H1 (cell line): Measurements from ENCODE around the gene KRT83. TPM values are rescaled to one million over a fixed set of nuclear protein-coding genes. Genes with fewer than 3 reads are reported as not detected.

ENCODE experiments used
- CTCF ChIA-PET: fragments of 300-600 bp; sonication (Branson Sonifier 250); formaldehyde crosslinking; loops from one replicate; lab custom pipeline; 2021; ENCODE audit not compliant: partially characterized antibody; lab: Charles Lee
- POLR2A ChIA-PET: fragments of 300-600 bp; sonication (Branson Sonifier 250); formaldehyde crosslinking; loops from one replicate; lab custom pipeline; 2021; ENCODE audit warnings: inconsistent platforms; ENCODE audit not compliant: partially characterized antibody; lab: Charles Lee
- DNase-seq, 2 experiments: peaks; one replicate each; pipeline versions ENCODE4 v3.0.0 to v3.0.0-alpha.2; 2010 to 2022; ENCODE audit warnings: low spot score in 2 of 2, low read depth in 1 of 2, mixed read lengths in 1 of 2
- FAIRE-seq: peaks from 2 replicates; lab custom pipeline; 2011; peaks lifted over from hg19 to GRCh38; lab: Jason Lieb, UNC
- H2AFZ ChIP-seq: 2 replicates; pipeline ENCODE4 v1.8.1; 2012; ENCODE audit warnings: low read length, inconsistent platforms
- H2AK5ac ChIP-seq: 2 replicates; pipeline ENCODE4 v1.6.1; 2013; ENCODE audit warnings: low read depth, low read length
- H2BK120ac ChIP-seq: replicated peaks from 2 replicates; pipeline ENCODE3; 2013; ENCODE audit warnings: low read depth, low read length, inconsistent platforms
- H2BK12ac ChIP-seq: 2 replicates; pipeline ENCODE4 v1.6.1; 2013; ENCODE audit warnings: low read depth, low read length
- H2BK15ac ChIP-seq: 2 replicates; pipeline ENCODE4 v1.6.1; 2013; ENCODE audit warnings: low read length
- H2BK20ac ChIP-seq: 2 replicates; pipeline ENCODE4 v1.6.1; 2013; ENCODE audit warnings: low read length
- H2BK5ac ChIP-seq: 2 replicates; pipeline ENCODE4 v1.6.1; 2013; ENCODE audit warnings: low read depth, low read length
- H3K14ac ChIP-seq: 2 replicates; pipeline ENCODE4 v1.6.1; 2013; ENCODE audit warnings: inconsistent platforms; ENCODE audit not compliant: insufficient read length
- H3K18ac ChIP-seq: 2 replicates; pipeline ENCODE4 v1.6.1; 2013; ENCODE audit warnings: low read length; ENCODE audit errors: extremely low read depth
- H3K23ac ChIP-seq: 2 replicates; pipeline ENCODE4 v1.6.1; 2013; ENCODE audit warnings: inconsistent platforms; ENCODE audit not compliant: insufficient read length
- H3K23me2 ChIP-seq: 2 replicates; pipeline ENCODE4 v1.6.1; 2013; ENCODE audit warnings: low read depth, low read length
- H3K27ac ChIP-seq: 2 replicates; pipeline ENCODE4 v1.6.1; 2011; ENCODE audit warnings: low read depth, low read length, inconsistent platforms
- H3K27me3 ChIP-seq, 4 experiments: replicated peaks in 1 of 4; 1 replicate in 1 of 4; 2 replicates in 3 of 4; pipeline versions ENCODE4 v1.6.1 to v1.8.1; 2011 to 2013; ENCODE audit warnings: low read length in 3 of 4, mild to moderate bottlenecking in 3 of 4, inconsistent platforms in 2 of 4, mixed read lengths in 2 of 4, moderate library complexity in 1 of 4; ENCODE audit not compliant: control insufficient read depth in 3 of 4, insufficient read depth in 3 of 4; ENCODE audit errors: extremely low read depth in 1 of 4
- H3K36me3 ChIP-seq, 4 experiments: 2 replicates each; pipeline versions ENCODE4 v1.6.1 to v1.8.1; 2011 to 2013; ENCODE audit warnings: mild to moderate bottlenecking in 4 of 4, low read length in 3 of 4, moderate library complexity in 2 of 4, control low read depth in 1 of 4, inconsistent platforms in 1 of 4; ENCODE audit not compliant: insufficient read depth in 4 of 4, control insufficient read depth in 2 of 4
- H3K4ac ChIP-seq: replicated peaks from 2 replicates; pipeline ENCODE3; 2013; ENCODE audit warnings: low read length, low read depth, mixed read lengths, inconsistent platforms; ENCODE audit not compliant: insufficient read length
- H3K4me1 ChIP-seq, 4 experiments: replicated peaks in 1 of 4; 1 replicate in 1 of 4; 2 replicates in 3 of 4; pipeline versions ENCODE4 v1.6.1 to v1.8.1; 2011 to 2013; ENCODE audit warnings: low read length in 3 of 4, inconsistent platforms in 2 of 4, mixed read lengths in 1 of 4; ENCODE audit not compliant: insufficient read depth in 4 of 4, control insufficient read depth in 3 of 4
- H3K4me2 ChIP-seq, 2 experiments: 2 replicates each; pipeline versions ENCODE4 v1.6.1 to v1.8.1; 2011 to 2013; ENCODE audit warnings: low read depth in 2 of 2, low read length in 2 of 2, control low read depth in 1 of 2, inconsistent platforms in 1 of 2, mild to moderate bottlenecking in 1 of 2; ENCODE audit not compliant: insufficient read depth in 1 of 2
- H3K4me3 ChIP-seq, 4 experiments: fragments of 200-600, 300-600 bp in 1 of 4; sonication (generic), shearing (Covaris generic), sonication (Bioruptor Twin) in 1 of 4; 2 replicates each; pipeline versions ENCODE4 v1.5.1 to v1.8.1; 2011 to 2016; ENCODE audit warnings: low read length in 4 of 4, low read depth in 3 of 4, control low read depth in 2 of 4, inconsistent platforms in 2 of 4, mild to moderate bottlenecking in 2 of 4, mixed read lengths in 1 of 4, moderate library complexity in 1 of 4; ENCODE audit not compliant: insufficient read depth in 2 of 4; ENCODE audit errors: extremely low read depth in 1 of 4
- H3K56ac ChIP-seq: replicated peaks from 2 replicates; pipeline ENCODE3; 2013; ENCODE audit warnings: low read depth, mild to moderate bottlenecking, mixed read lengths, low read length, inconsistent platforms; ENCODE audit not compliant: insufficient read length
- H3K79me1 ChIP-seq: 2 replicates; pipeline ENCODE4 v1.6.1; 2013; ENCODE audit warnings: low read depth, low read length, control low read depth
- H3K79me2 ChIP-seq, 2 experiments: 2 replicates each; pipeline versions ENCODE4 v1.6.1 to v1.8.1; 2012 to 2013; ENCODE audit warnings: low read length in 2 of 2, mild to moderate bottlenecking in 2 of 2, inconsistent platforms in 1 of 2; ENCODE audit not compliant: insufficient read depth in 2 of 2, control insufficient read depth in 1 of 2
- H3K9ac ChIP-seq, 4 experiments: replicated peaks in 1 of 4; 1 replicate in 1 of 4; 2 replicates in 3 of 4; pipeline versions ENCODE4 v1.6.1 to v1.8.1; 2011 to 2013; ENCODE audit warnings: low read depth in 3 of 4, low read length in 3 of 4, control low read depth in 2 of 4, mild to moderate bottlenecking in 2 of 4, moderate library complexity in 2 of 4, inconsistent platforms in 1 of 4; ENCODE audit errors: extremely low read depth in 1 of 4
- H3K9me3 ChIP-seq, 2 experiments: 2 replicates each; pipeline versions ENCODE4 v1.6.1 to v1.8.1; 2012 to 2013; ENCODE audit warnings: mild to moderate bottlenecking in 2 of 2, moderate library complexity in 2 of 2, control low read depth in 1 of 2, inconsistent platforms in 1 of 2, low read depth in 1 of 2, low read length in 1 of 2, mixed read lengths in 1 of 2; ENCODE audit not compliant: insufficient read depth in 2 of 2
- H4K20me1 ChIP-seq, 2 experiments: replicated peaks in 1 of 2; 2 replicates each; pipeline versions ENCODE3 to v1.8.1; 2011 to 2013; ENCODE audit warnings: inconsistent platforms in 2 of 2, low read length in 2 of 2, mild to moderate bottlenecking in 1 of 2; ENCODE audit not compliant: insufficient read depth in 2 of 2, control insufficient read depth in 1 of 2
- H4K5ac ChIP-seq: 2 replicates; pipeline ENCODE4 v1.6.1; 2013; ENCODE audit warnings: low read length, low read depth, mixed read lengths, inconsistent platforms; ENCODE audit not compliant: insufficient read length
- H4K8ac ChIP-seq: 2 replicates; pipeline ENCODE4 v1.8.0; 2013; ENCODE audit warnings: mild to moderate bottlenecking, moderate library complexity, low read length, inconsistent platforms; ENCODE audit not compliant: insufficient read depth; ENCODE audit errors: extremely low read depth
- H4K91ac ChIP-seq: replicated peaks from 2 replicates; pipeline ENCODE3; 2013; ENCODE audit warnings: low read length, mixed read lengths, inconsistent platforms; ENCODE audit not compliant: insufficient read length
- BCL11A ChIP-seq, 2 experiments: IDR thresholded peaks; one replicate each; pipeline ENCODE4 v1.6.1; 2011; ENCODE audit warnings: low read depth in 2 of 2, low read length in 2 of 2, mild to moderate bottlenecking in 2 of 2
- CEBPB ChIP-seq: IDR thresholded peaks from 2 replicates; pipeline ENCODE4 v1.6.1; 2012; ENCODE audit warnings: low read depth, low read length
- CHD2 ChIP-seq: IDR thresholded peaks from 2 replicates; pipeline ENCODE4 v1.6.1; 2012; ENCODE audit warnings: low read length, improper control_type of control experiment
- CREB1 ChIP-seq: IDR thresholded peaks from 2 replicates; pipeline ENCODE4 v1.6.1; 2012; ENCODE audit warnings: inconsistent platforms
- JUN ChIP-seq: IDR thresholded peaks from 2 replicates; pipeline ENCODE4 v1.6.1; 2011; ENCODE audit warnings: low read depth, mild to moderate bottlenecking, improper control_type of control experiment, low read length
- PHF8 ChIP-seq: fragments of 200-600 bp; sonication (generic); conservative IDR thresholded peaks from 2 replicates; pipeline ENCODE4 v1.7.1; 2012; ENCODE audit warnings: low read depth, mild to moderate bottlenecking, inconsistent platforms, low read length, moderate library complexity
- POLR2A ChIP-seq, 2 experiments: IDR thresholded peaks; 1 replicate in 1 of 2; 2 replicates in 1 of 2; pipeline ENCODE4 v1.6.1; 2011; ENCODE audit warnings: low read depth in 2 of 2, low read length in 2 of 2, mild to moderate bottlenecking in 2 of 2; ENCODE audit errors: control extremely low read depth in 1 of 2
- POLR2AphosphoS5 ChIP-seq: IDR thresholded peaks from 2 replicates; pipeline ENCODE4 v1.6.1; 2011; ENCODE audit warnings: low read depth, low read length
- SAP30 ChIP-seq: fragments of 300-600 bp; sonication (generic); IDR thresholded peaks from 2 replicates; pipeline ENCODE4 v1.7.1; 2012; ENCODE audit warnings: low read length, moderate library complexity, mild to moderate bottlenecking, inconsistent platforms; ENCODE audit not compliant: insufficient read depth, insufficient replicate concordance
- SIX5 ChIP-seq: IDR thresholded peaks from 2 replicates; pipeline ENCODE4 v1.6.1; 2011; ENCODE audit warnings: mild to moderate bottlenecking, low read depth, low read length
- SP2 ChIP-seq: IDR thresholded peaks from 2 replicates; pipeline ENCODE4 v1.6.1; 2012; ENCODE audit warnings: mild to moderate bottlenecking, low read length, inconsistent platforms
- TEAD4 ChIP-seq: IDR thresholded peaks from 2 replicates; pipeline ENCODE4 v1.6.1; 2012; ENCODE audit warnings: low read depth, low read length, inconsistent platforms, mixed read lengths
- WGBS, 2 experiments: shearing (Covaris generic) in 1 of 2; methylation state at CpG; one replicate each; pipeline versions ENCODE4 v1.1.6 to v1.1.7; 2013 to 2015; ENCODE audit warnings: low lambda C conversion rate in 2 of 2, mixed read lengths in 2 of 2, inconsistent platforms in 1 of 2, low coverage in 1 of 2, missing lambda C conversion rate in 1 of 2; ENCODE audit not compliant: insufficient replicate concordance in 2 of 2, insufficient coverage in 1 of 2, insufficient read length in 1 of 2; ENCODE audit errors: extremely low coverage in 1 of 2, missing lambda C conversion rate in 1 of 2; 5-methylcytosine and 5-hydroxymethylcytosine counted together
- polyA plus RNA-seq, 7 experiments: library from polyadenylated mRNA; depleted of rRNA in 3 of 7; stranded (reverse) in 5 of 7; unstranded in 2 of 7; fragments of >200 nt in 5 of 7; fragments of 200-250 nt in 2 of 7; gene quantifications; 1 replicate in 5 of 7; 2 replicates in 1 of 7; 4 replicates in 1 of 7; pipeline versions ENCODE4 v1.2.1 to v1.2.3, GENCODE V29; 2011 to 2013; ENCODE audit warnings: missing spikeins in 2 of 7, mixed read lengths in 2 of 7
- total RNA-seq: library from RNA; stranded (reverse); fragmentation: NEBNext Ultra II Directional; extraction: Animal tissue kit (Norgen Biotek cat#: 25700); gene quantifications from 2 replicates; pipeline ENCODE4 v1.2.1, GENCODE V29; 2021

The KRT83 gene
- total and polyA plus RNA-seq, 2 of the 8 experiments (the other 6 are each of a cell fraction or from before 2014, with no cell fraction given) = not detected

DNA sequence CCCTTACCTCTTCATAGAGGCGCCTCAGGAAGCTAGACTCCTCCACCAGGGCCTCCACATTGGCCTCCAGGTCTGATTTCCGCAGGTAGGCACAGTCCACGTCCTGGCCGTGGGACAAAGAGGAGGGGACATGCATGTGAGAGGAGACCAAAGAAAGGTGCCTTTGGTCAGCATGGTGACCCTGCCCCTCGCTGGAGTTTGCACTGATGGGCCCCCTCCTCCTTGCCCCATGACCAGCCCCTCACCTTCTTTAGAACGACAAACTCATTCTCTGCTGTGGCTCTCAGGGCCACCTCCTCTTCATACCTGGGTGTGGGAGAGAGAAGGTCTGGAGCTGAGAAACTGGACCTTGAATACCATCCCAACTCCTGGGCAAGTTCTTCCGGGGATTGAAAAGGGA lies 42.9 kb upstream of the KRT83 start:
- no peak overlapping the region for H4K5ac ChIP-seq
- TF ChIP-seq BCL11A (IDR thresholded peaks at IDR 0.05; ENCODE audit: low read depth in 2 of 2, low read length in 2 of 2) (no peak), CHD2 (no peak), JUN (no peak), SIX5 (no peak), POLR2AphosphoS5 (no peak), TEAD4 (no peak), PHF8 (no peak), POLR2A (IDR thresholded peaks at IDR 0.05; ENCODE audit: control extremely low read depth in 1 of 2, low read depth in 2 of 2, low read length in 2 of 2) (no peak), CEBPB (no peak), SP2 (no peak), CREB1 (no peak), SAP30 (no peak)
- H2BK20ac ChIP-seq = no peak overlapping the region
- H3K23me2 ChIP-seq = no peaks in the 10 kb centered on the region
- no peaks in the 10 kb centered on the region for H3K27me3 ChIP-seq
- FAIRE-seq = no peak
- H3K56ac ChIP-seq = no peak overlapping the region
- no peak overlapping the region for H3K9ac ChIP-seq
- H3K4me2 ChIP-seq = no peak overlapping the region
- DNase-seq = no peak
- no peak overlapping the region for H3K4me3 ChIP-seq
- no peak overlapping the region for H2BK12ac ChIP-seq
- no peak overlapping the region for H2BK120ac ChIP-seq
- no peak overlapping the region for H3K14ac ChIP-seq
- no peaks in the 10 kb centered on the region for H3K36me3 ChIP-seq
- no peak overlapping the region for H2AFZ ChIP-seq
- H3K79me1 ChIP-seq = no peaks in the 10 kb centered on the region
- ChIA-PET CTCF (interaction anchor here (0.9 to 6.7 kb wide), 20 partner anchors 8 to 521 kb away, joined by 3 to 88 read pairs (median 4); partner anchors contain the start of gene KRT5), POLR2A (no interaction called here)
- no peak overlapping the region for H2AK5ac ChIP-seq
- H3K23ac ChIP-seq = no peak overlapping the region
- H2BK15ac ChIP-seq = no peak overlapping the region
- no peaks in the 10 kb centered on the region for H3K4me1 ChIP-seq
- peaks cover 0 to 2% of the 10 kb centered on the region in 2 experiments for H4K20me1 ChIP-seq
- no peak overlapping the region for H3K18ac ChIP-seq
- WGBS, 2 experiments = 85% methylated on average over 7 of the region's 7 CpGs; no CpG with 5 or more reads in 1 of the 2 experiments
- H3K4ac ChIP-seq = no peak overlapping the region
- H2BK5ac ChIP-seq = no peak overlapping the region
- no peak overlapping the region for H3K27ac ChIP-seq
- peak overlapping the region; percentile 53; the same call in 1 of the 2 replicates for H4K8ac ChIP-seq
- no peaks in the 10 kb centered on the region for H3K9me3 ChIP-seq
- H3K79me2 ChIP-seq = no peaks in the 10 kb centered on the region
- no peak overlapping the region for H4K91ac ChIP-seq
